GM12892 (cell line): ENCODE measurements around the gene CLTC.

Experiments
- POLR2A ChIP-seq: IDR thresholded peaks from 2 replicates; pipeline ENCODE4 v1.6.1; 2011; ENCODE audit warnings: low read depth, low read length, control low read depth
- POLR2AphosphoS5 ChIP-seq: IDR thresholded peaks from 2 replicates; pipeline ENCODE4 v1.6.1; 2011; ENCODE audit warnings: low read depth, low read length, control low read depth
- TAF1 ChIP-seq: IDR thresholded peaks from 2 replicates; pipeline ENCODE4 v1.6.1; 2011; ENCODE audit warnings: low read depth, mild to moderate bottlenecking, control low read depth, low read length, borderline replicate concordance

- no peak for TF ChIP-seq POLR2AphosphoS5
- TF ChIP-seq POLR2A, result no peak
- no peak for TF ChIP-seq TAF1
Measured at GRCh38 chr17:59725691-59726090, 106.0 kb downstream of the CLTC start.
